K562 (cell line): Measurements from ENCODE around the gene RASSF1. TPM values are rescaled to one million over a fixed set of nuclear protein-coding genes. Genes with fewer than 3 reads are reported as not detected.
A peak's percentile ranks its signal among the peaks of the same experiment; 100 is the strongest.

ENCODE experiments used
- ATAC-seq: fragments of 200-7000 bp; cut with Tn5 transposase; 3 replicates; pipeline ENCODE4 v1.9.1; 2020; ENCODE audit warnings: moderate library complexity
- BruUV-seq: library from RNA; stranded (reverse); fragments of 400-500 nt; replicated peaks from 2 replicates; lab custom pipeline; 2021; lab: Mats Ljungman, UMichigan
- CTCF ChIA-PET: fragments of 300-600 bp; formaldehyde crosslinking; extraction: SDS; loops from one replicate; lab custom pipeline; 2021; ENCODE audit warnings: low intra/inter-chr PET ratio; lab: Yijun Ruan, JAX
- POLR2A ChIA-PET: fragments of 300-600, 350-650 bp; sonication (Branson Sonifier 250); formaldehyde crosslinking; extraction: SDS; loops from one replicate; lab custom pipeline; 2021; ENCODE audit warnings: antibody characterized with exemption, inconsistent platforms; lab: Yijun Ruan, JAX
- DNase-seq, 4 experiments: peaks; one replicate each; pipeline versions ENCODE4 v3.0.0 to v3.0.0-alpha.2; 2011 to 2018; ENCODE audit warnings: low spot score in 3 of 4, mixed read lengths in 3 of 4; ENCODE audit errors: extremely low read depth in 1 of 4
- FAIRE-seq: peaks from 2 replicates; lab custom pipeline; 2011; peaks lifted over from hg19 to GRCh38; lab: Jason Lieb, UNC
- H2AFZ ChIP-seq: 2 replicates; pipeline ENCODE4 v1.6.0; 2011; ENCODE audit warnings: low read depth, low read length, control low read depth, inconsistent platforms
- H3K27ac ChIP-seq: fragments of 200-600 bp; 3 replicates; pipeline ENCODE4 v1.8.0; 2011; ENCODE audit warnings: low read depth, mild to moderate bottlenecking, control low read depth, inconsistent platforms, low read length, moderate library complexity, mixed read lengths; ENCODE audit errors: extremely low read depth
- H3K27me3 ChIP-seq, 2 experiments: fragments of 300-600 bp in 1 of 2; 2 replicates in 1 of 2; 3 replicates in 1 of 2; pipeline versions ENCODE4 v1.6.0 to v1.8.0; 2011; ENCODE audit warnings: inconsistent platforms in 2 of 2, low read length in 2 of 2, mild to moderate bottlenecking in 1 of 2, mixed read lengths in 1 of 2, moderate library complexity in 1 of 2; ENCODE audit not compliant: control insufficient read depth in 2 of 2, insufficient read depth in 2 of 2
- H3K36me3 ChIP-seq: fragments of 300-600 bp; 3 replicates; pipeline ENCODE4 v1.8.0; 2011; ENCODE audit warnings: mild to moderate bottlenecking, low read length, inconsistent platforms; ENCODE audit not compliant: control insufficient read depth, insufficient read depth
- H3K4me1 ChIP-seq, 2 experiments: fragments of 200-600 bp in 1 of 2; replicated peaks in 1 of 2; 2 replicates in 1 of 2; 3 replicates in 1 of 2; pipeline versions ENCODE4 v1.5.1 to v1.8.0; 2011; ENCODE audit warnings: inconsistent platforms in 2 of 2, low read length in 2 of 2, mild to moderate bottlenecking in 1 of 2, mixed read lengths in 1 of 2, moderate library complexity in 1 of 2; ENCODE audit not compliant: control insufficient read depth in 2 of 2, insufficient read depth in 2 of 2
- H3K4me2 ChIP-seq: 2 replicates; pipeline ENCODE4 v1.6.1; 2011; ENCODE audit warnings: low read length, control low read depth, inconsistent platforms, mixed read lengths; ENCODE audit not compliant: insufficient read depth
- H3K4me3 ChIP-seq: fragments of 200-600 bp; sonication (generic), shearing (Covaris generic); 2 replicates; pipeline ENCODE4 v1.5.1; 2016; ENCODE audit warnings: control low read depth, inconsistent platforms
- H3K79me2 ChIP-seq: fragments of 200-600 bp; 3 replicates; pipeline ENCODE4 v1.8.0; 2011; ENCODE audit warnings: low read length, inconsistent platforms; ENCODE audit not compliant: control insufficient read depth, insufficient read depth
- H3K9ac ChIP-seq, 2 experiments: 2 replicates each; pipeline versions ENCODE4 v1.6.0 to v1.6.1; 2011; ENCODE audit warnings: low read depth in 2 of 2, low read length in 2 of 2, control low read depth in 1 of 2, inconsistent platforms in 1 of 2, mild to moderate bottlenecking in 1 of 2, mixed read lengths in 1 of 2; ENCODE audit not compliant: insufficient read depth in 1 of 2
- H3K9me1 ChIP-seq: one replicate; pipeline ENCODE4 v1.6.0; 2011; ENCODE audit warnings: inconsistent platforms, mild to moderate bottlenecking, low read length, moderate library complexity; ENCODE audit not compliant: control insufficient read depth, insufficient read depth
- H3K9me3 ChIP-seq: replicated peaks from 2 replicates; pipeline ENCODE4 v1.5.1; 2011; ENCODE audit warnings: low read depth, low read length, inconsistent platforms; ENCODE audit not compliant: control insufficient read depth, insufficient read depth
- H4K20me1 ChIP-seq: replicated peaks from 2 replicates; pipeline ENCODE4 v1.6.1; 2011; ENCODE audit warnings: low read length, inconsistent platforms, mixed read lengths; ENCODE audit not compliant: control insufficient read depth, insufficient read depth
- RBFOX2 ChIP-seq: fragments of 200-400 bp; formaldehyde crosslinking; IDR thresholded peaks from 2 replicates; pipeline ENCODE4 v1.6.1; 2017; ENCODE audit warnings: low read depth, mild to moderate bottlenecking, low read length, moderate library complexity
- ZNF140 ChIP-seq: fragments of 250-450 bp; sonication (Bioruptor Pico); IDR thresholded peaks from 2 replicates; pipeline ENCODE4 v1.8.0; 2021; ENCODE audit warnings: moderate library complexity, mild to moderate bottlenecking, inconsistent platforms
- WGBS: fragments of 100-300 bp; shearing (Covaris generic); methylation state at CpG from one replicate; pipeline ENCODE4 v1.1.6; 2016; ENCODE audit warnings: low coverage, mixed read lengths; ENCODE audit not compliant: insufficient coverage; ENCODE audit errors: missing lambda C conversion rate; 5-methylcytosine and 5-hydroxymethylcytosine counted together
- in situ Hi-C: fragments of 300-500 bp; cut with MboI; formaldehyde crosslinking; loops from 4 replicates; pipeline ENCODE4 v1.15.0; 2018; ENCODE audit warnings: inconsistent platforms, mixed read lengths
- intact Hi-C: fragments of 100-400 bp; cut with micrococcal nuclease; formaldehyde crosslinking; loops from 2 replicates; pipeline ENCODE4 v1.14.2; 2022
- polyA plus RNA-seq, 8 experiments: library from polyadenylated mRNA; depleted of rRNA in 4 of 8; stranded (reverse) in 5 of 8; unstranded in 3 of 8; fragments of >200 nt; fragmentation: Nextera tagmentation in 2 of 8; fragmentation: Illumina TruSeq in 1 of 8; extraction: Ambion mirVana in 2 of 8; extraction: Trizol in 1 of 8; gene quantifications; 2 replicates each; pipeline versions ENCODE4 v1.2.1 to v1.2.3, GENCODE V29; 2011 to 2014; ENCODE audit warnings: inconsistent platforms in 1 of 8, missing spikeins in 1 of 8
- total RNA-seq, 7 experiments: library from RNA; depleted of rRNA in 6 of 7; stranded (reverse); fragments of >200 nt in 6 of 7; fragmentation: Illumina TruSeq in 2 of 7; extraction: Trizol in 2 of 7; gene quantifications; 2 replicates each; pipeline versions ENCODE4 v1.2.1 to v1.2.3, GENCODE V29; 2011 to 2021; ENCODE audit warnings: low replicate concordance in 1 of 7
- TF ChIP-seq, protein P1 (sequence below): sonication (generic); formaldehyde crosslinking; IDR thresholded peaks from 2 replicates; pipeline ENCODE4 v1.8.0; 2022; ENCODE audit warnings: missing genetic modification reagents, mild to moderate bottlenecking, moderate library complexity, borderline replicate concordance
- TF ChIP-seq, protein P2 (sequence below): fragments of 200-800 bp; sonication (Bioruptor generic); IDR thresholded peaks from 2 replicates; pipeline ENCODE4 v1.6.1; 2017; ENCODE audit warnings: missing genetic modification characterization, missing compliant biosample characterization

RASSF1 gene
- total and polyA plus RNA-seq, 9 of the 15 experiments (the other 6 are each of a cell fraction or from before 2014, with no cell fraction given): 3.6 to 57.1 (median 24.6) TPM

DNA sequence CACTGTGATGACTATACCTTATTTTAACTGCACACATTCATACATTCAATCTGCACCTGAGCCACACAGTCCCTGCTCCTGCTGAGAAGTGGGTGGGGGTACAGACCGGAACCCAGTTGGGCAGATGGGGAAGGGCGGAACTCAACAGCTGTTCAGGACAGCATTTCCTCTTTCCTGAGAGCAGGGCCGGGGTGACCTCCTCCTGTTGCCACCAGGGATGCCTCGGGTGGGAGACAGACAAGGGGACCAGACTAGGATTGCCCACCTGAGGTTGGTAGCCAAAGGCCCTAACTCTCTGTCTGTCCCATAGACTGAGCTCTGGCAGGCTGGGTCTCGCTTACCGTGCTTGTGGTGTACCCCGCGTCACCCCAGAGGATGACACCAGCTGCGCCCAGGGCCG lies 22.0 kb downstream of the RASSF1 start:
- TF ChIP-seq ZNF140: no peak
- TF ChIP-seq, protein P1, sequence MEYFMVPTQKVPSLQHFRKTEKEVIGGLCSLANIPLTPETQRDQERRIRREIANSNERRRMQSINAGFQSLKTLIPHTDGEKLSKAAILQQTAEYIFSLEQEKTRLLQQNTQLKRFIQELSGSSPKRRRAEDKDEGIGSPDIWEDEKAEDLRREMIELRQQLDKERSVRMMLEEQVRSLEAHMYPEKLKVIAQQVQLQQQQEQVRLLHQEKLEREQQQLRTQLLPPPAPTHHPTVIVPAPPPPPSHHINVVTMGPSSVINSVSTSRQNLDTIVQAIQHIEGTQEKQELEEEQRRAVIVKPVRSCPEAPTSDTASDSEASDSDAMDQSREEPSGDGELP (CRISPR knock-in tag): 0 out of 2 replicates have a peak, but pooled peaks have one; percentile 16
- FAIRE-seq: no peak
- Histone ChIP-seq H4K20me1 (no peaks in the 10 kb centered on the region), H3K79me2 (peaks cover 22% of the 10 kb centered on the region), H3K9ac (peak overlapping the region in 1 of 2 experiments; percentile 83; a peak in 2 of 4 replicates), H3K36me3 (peaks cover 20% of the 10 kb centered on the region; the same call in 2 of the 3 replicates), H3K27me3 (no peaks in the 10 kb centered on the region), H3K9me3 (no peaks in the 10 kb centered on the region), H3K4me2 (no peak overlapping the region), H3K27ac (no peak overlapping the region; the same call in 2 of the 3 replicates), H3K4me1 (peaks cover 27 to 70% of the 10 kb centered on the region in 2 experiments), H3K4me3 (no peak overlapping the region), H2AFZ (no peak overlapping the region), H3K9me1 (no peaks in the 10 kb centered on the region)
- ChIA-PET POLR2A (interaction anchor here (0.6 to 1.1 kb wide), 6 partner anchors 9 to 104 kb away, joined by 3 to 5 read pairs (median 3); partner anchors contain the start of genes HYAL1, IFRD2 and TUSC2), CTCF (no interaction called here)
- intact Hi-C loops (no loop called here), in situ Hi-C loops (no loop called here)
- 80% methylated on average over 1 of the region's 10 CpGs for WGBS
- BruUV-seq: no TSS peak
- DNase-seq: no peak
- no peak for ATAC-seq

DNA sequence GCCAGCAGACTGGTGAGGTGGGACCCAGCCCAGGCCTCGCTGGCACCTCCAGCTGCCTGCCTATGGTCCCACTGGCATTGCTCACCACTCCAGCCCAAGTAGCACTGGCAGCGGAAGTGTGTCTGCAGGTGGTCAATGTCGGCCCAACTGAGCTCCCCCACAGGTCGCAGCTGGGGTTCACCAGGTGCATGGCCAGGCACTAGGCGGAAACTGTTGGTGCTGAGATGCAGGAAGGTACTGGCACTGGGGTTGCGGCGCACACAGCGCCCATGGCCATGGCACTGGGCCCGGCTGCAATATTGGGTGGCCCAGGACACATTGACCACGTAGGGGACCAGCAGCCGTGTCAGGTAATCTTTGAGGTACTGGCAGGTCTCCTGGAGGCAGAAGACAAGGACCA lies 22.5 kb downstream of the RASSF1 start:
- no peaks in the 10 kb centered on the region for H3K9me3 ChIP-seq
- peaks cover 22% of the 10 kb centered on the region for H3K79me2 ChIP-seq
- no peak overlapping the region for H2AFZ ChIP-seq
- in situ Hi-C loops: no loop called here
- TF ChIP-seq, protein P1 (CRISPR knock-in tag): 0 out of 2 replicates have a peak, but pooled peaks have one; percentile 2
- peak; percentile 23; the same call in 1 of the 2 replicates for TF ChIP-seq RBFOX2
- TF ChIP-seq, protein P2, sequence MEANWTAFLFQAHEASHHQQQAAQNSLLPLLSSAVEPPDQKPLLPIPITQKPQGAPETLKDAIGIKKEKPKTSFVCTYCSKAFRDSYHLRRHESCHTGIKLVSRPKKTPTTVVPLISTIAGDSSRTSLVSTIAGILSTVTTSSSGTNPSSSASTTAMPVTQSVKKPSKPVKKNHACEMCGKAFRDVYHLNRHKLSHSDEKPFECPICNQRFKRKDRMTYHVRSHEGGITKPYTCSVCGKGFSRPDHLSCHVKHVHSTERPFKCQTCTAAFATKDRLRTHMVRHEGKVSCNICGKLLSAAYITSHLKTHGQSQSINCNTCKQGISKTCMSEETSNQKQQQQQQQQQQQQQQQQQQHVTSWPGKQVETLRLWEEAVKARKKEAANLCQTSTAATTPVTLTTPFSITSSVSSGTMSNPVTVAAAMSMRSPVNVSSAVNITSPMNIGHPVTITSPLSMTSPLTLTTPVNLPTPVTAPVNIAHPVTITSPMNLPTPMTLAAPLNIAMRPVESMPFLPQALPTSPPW: no peak
- no peak overlapping the region for H3K4me3 ChIP-seq
- H3K27me3 ChIP-seq: no peaks in the 10 kb centered on the region
- 83% methylated on average over 2 of the region's 11 CpGs for WGBS
- H4K20me1 ChIP-seq: no peaks in the 10 kb centered on the region
- no peaks in the 10 kb centered on the region for H3K9me1 ChIP-seq
- peaks cover 20% of the 10 kb centered on the region; the same call in 2 of the 3 replicates for H3K36me3 ChIP-seq
- ChIA-PET POLR2A (interaction anchor here (0.6 to 1.0 kb wide), 2 partner anchors 10 to 19 kb away, joined by 3 read pairs; partner anchors contain the start of genes HYAL3, NAA80 and TUSC2), CTCF (no interaction called here)
- H3K4me1 ChIP-seq: peaks cover 27 to 68% of the 10 kb centered on the region in 2 experiments
- H3K4me2 ChIP-seq: no peak overlapping the region
- no peak for FAIRE-seq
- BruUV-seq: no TSS peak
- peak overlapping the region in 1 of 2 experiments; percentile 83; a peak in 2 of 4 replicates for H3K9ac ChIP-seq
- no peak for DNase-seq
- ATAC-seq: no peak
- H3K27ac ChIP-seq: no peak overlapping the region
- intact Hi-C loops: no loop called here
